NCI-H2029 (cell line): Measurements from ENCODE around the gene GCAT.
A peak's percentile ranks its signal among the peaks of the same experiment; 100 is the strongest.

Experiments used
- DNase-seq: peaks from one replicate; lab custom pipeline; 2025; lab: John Stamatoyannopoulos, UW

The GCAT gene

GRCh38 chr22:37807410-37808293 lies at the start of gene GCAT:
Gene GCAT, plus strand, starts transcription at chr22:37807934. Its CDS starts 34 bp downstream, at chr22:37807968.
- peak; percentile 91 for DNase-seq

DNA sequence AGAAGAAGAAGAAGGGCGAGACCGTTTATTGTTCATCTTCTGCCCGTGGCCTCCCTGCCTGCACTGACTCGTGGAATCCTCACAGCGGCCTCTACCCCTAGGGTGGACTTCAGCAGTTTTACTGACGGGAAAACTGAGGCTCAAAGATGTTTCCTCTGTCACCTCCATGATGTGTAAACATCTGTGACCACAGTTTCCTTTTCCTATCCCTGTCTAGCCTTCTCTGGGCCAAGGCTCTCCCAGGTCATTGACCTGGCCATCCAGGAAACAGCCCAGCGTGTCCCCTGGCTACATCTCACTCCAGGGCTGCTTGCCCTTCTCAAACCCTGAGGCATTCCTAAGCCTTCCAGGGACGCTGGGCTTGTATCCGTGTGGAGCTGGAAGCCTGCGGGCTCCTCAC lies 49.0 kb upstream of the GCAT start:
- no peak for DNase-seq

DNA sequence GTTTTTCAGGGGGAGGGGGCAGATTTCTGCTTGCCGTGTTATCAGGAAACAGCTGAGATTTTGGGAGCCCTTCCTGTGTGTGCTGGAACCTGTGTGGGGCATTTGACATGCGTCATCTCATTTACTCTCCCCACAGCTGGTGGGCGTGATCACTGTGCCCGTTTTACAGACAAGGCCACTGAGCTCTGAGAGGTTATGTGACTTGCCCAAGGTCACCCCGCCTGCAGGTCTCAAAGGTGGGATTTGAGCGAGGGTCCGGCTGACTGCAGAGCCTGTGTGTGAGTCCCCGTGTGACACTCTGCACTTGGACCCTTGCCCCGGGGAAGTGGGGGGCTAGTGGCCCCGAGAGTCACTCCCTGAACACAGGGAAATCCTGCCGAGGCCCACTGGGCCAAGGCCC lies 48.5 kb upstream of the GCAT start:
- DNase-seq = no peak

- DNase-seq = no peak
These were observed 47.6 kb upstream of the GCAT start for GRCh38 chr22:37760152-37760551.

- no peak for DNase-seq
These were observed 45.3 kb upstream of the GCAT start for GRCh38 chr22:37762389-37762836.

DNA sequence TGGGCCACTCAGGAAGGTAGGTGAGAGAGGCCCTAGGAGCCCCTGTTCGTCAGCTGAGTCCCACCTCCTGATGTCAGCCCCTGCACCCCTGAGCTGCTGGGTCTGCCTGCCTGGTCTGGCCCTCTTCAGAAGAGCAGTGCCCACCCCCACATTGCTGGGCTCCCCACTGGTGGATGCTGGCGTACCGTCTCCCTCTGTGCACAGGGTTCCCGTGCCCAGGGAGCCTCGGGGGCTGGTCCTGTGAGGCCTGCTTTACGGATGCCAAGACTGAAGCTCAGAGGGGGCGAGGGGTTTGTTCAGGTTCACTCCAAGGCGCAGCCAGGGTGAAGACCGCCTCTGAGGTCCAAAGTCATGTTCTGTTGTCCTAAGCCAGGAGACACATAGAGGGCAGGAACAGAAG lies 44.7 kb upstream of the GCAT start:
- no peak for DNase-seq

DNA sequence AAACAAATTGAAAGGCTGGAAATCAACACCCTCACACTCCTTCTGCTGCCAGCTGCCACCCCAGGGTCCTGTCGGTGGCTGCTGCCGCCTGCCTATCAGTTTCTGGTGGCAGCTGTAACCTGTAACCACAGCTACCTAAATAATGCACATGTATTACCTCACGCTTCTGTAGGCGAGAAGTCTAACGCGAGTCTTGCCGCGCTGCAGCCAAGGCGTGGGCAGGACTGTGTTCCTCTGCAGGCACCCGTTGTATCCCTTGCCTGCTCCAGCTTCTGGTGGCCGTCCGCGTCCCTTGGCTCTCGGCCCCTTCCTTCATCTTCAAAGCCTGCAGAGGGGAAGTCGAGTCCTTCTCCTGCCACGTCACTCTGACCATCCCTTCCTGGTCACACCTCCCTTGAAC lies 44.1 kb upstream of the GCAT start:
- no peak for DNase-seq

GRCh38 chr22:37764622-37765021 lies 43.1 kb upstream of the GCAT start:
- DNase-seq = no peak

GRCh38 chr22:37765498-37765897 lies 42.2 kb upstream of the GCAT start:
- DNase-seq = no peak

- no peak for DNase-seq
These were observed 41.7 kb upstream of the GCAT start for GRCh38 chr22:37765953-37766576.

- DNase-seq = no peak
These were observed 39.5 kb upstream of the GCAT start for GRCh38 chr22:37768273-37768672.

DNA sequence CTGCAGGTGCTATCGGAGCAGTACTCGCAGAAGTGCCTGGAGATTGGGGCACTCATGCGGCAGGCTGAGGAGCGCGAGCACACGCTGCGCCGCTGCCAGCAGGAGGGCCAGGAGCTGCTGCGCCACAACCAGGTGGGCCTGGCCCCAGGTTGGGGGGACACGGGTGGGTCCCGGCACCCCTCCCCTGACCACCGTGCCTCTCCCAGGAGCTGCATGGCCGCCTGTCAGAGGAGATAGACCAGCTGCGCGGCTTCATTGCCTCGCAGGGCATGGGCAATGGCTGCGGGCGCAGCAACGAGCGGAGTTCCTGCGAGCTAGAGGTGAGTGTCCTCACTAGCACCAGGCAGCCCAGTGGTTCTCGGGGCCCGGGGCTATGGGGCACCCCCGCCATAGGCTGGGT lies 38.7 kb upstream of the GCAT start:
- DNase-seq = no peak

- DNase-seq = no peak
These were observed 36.7 kb upstream of the GCAT start for GRCh38 chr22:37771081-37771480.

DNA sequence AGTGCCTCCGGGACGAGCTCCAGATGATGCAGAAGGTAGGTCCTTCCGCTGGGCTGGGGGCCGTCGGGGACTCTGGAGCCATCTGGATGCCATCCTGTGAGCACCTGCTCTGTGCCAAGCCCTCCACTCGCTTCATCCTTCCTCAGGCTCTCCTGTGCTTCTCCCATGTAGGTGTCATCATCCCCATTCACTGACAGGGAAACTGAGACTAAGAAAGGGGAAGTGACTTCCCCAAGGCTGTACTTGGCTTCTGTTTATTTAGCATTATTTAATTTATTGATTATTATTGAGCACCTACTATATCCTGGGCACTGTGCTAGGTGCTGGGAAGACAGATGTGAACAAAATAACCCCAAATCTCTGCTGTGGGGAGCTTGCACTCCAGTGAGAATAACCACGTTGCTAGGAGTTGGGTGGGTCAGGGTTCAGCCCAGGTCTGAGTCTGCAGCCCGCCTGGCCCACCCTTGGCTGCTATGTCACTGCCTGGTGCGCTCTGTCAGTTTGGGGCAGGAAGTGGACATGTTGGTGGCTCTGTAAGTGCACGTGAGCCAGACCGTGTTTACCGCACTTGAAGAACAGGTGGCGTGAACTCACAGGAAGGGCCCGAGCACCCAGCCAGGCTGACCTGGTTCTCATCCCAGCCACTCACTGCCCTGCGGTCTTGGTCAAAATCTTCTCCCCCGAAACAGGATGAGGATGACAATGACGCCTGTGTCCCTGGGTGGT lies 35.9 kb upstream of the GCAT start:
- no peak for DNase-seq

DNA sequence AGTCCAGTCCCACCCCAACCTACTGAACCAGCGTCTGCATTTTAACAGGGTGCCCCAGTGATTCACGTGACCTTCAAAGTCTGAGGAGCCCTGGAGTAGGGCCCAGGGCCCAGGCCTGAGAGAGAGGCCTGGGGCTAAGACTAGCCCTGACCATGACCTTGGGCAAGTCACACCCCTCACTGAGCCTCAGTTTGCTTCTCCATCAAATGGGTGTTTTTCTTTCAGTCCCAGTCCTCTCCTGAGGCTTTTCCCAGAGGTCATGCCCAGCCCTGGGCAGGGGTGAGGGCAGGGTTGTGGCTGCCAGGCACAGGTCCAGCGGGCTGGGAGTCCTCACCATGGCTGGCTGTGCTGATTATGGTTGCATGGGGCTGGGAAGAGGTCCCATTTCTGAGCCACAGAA lies 33.0 kb upstream of the GCAT start:
- no peak for DNase-seq

DNA sequence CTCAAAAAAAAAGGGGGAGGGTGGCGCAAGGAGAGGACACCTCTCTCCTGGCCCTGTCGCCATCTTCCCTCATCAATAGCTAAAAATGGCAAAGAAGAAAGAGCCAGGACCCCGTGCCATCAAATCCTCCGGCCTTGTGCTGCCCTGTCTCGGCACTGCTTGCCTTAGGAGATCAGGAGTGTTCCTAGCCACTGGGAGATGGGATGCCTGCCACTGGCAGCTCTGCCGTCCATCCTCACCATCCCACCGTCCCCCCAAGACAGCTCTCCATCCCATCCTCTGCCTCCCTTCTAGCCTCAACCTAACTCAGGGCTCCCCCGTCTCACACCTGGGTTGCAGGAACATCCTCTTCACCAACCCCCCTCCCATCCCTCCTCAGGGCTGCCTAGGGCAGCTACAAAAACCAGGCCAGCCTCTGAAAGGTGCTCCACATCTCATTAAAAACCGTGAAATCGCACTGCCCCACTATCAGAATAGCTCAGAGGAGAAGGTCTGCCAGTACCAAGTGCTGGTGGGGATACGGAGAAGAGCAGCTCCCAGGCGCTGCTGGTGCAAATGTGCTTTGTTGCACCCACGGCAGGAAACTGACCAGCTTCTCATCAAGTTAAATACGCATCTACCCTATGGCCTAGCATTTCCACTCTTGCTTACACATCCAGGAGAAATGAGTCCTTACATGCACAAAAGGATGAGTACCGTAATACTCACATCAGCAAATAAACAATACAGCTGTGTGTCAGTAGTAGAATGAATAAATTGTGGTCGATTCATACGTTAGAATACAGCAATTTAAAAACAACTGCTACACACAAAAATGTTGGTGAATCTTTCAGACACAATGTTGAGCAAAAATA lies 31.7 kb upstream of the GCAT start:
- DNase-seq = no peak

DNA sequence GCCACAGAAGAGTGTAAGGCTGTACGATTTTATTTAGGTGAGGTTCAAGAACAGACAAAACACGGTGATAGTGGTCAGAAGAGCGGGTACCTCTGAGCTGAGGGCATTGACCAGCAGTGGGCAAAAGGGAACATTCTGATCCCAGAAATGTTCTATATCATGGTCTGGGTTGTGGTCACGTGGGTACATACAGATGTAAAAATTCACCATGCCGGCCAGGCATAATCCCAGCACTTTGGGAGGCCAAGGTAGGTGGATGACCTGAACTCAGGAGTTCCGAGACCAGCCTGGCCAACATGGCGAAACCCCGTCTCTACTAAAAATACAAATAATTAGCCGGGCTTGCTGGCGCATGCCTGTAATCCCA lies 31.1 kb upstream of the GCAT start:
- no peak for DNase-seq

- DNase-seq = peak; percentile 80
These were observed 30.5 kb upstream of the GCAT start for GRCh38 chr22:37777122-37777687.

DNA sequence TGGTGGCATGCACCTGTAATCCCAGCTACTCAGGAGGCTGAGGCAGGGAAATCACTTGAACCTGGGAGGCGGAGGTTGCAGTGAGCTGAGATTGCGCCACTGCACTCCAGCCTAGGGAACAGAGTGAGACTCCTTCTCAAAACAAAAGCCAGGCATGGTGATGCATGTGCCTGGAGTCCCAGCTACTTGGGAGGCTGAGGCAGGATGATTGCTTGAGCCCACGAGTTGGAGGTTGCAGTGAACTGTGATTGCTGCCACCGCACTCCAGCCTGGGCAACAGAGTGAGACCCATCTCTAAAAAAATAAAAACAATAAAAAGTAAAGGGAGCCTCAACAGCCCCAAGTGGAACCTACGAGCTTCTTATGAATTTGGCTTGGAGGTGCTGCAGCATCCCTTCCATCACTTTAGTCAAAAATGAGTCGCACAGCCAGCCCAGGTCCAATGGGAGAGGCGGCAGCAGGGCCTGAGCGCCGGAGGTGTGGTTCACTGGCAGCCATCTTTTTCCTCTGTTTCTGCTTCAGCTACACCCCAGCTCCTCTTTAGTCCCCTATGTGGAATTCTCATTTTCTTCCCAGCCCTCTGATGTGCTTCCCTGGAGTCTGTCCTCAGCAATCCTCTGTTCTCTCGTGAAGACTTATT lies 29.2 kb upstream of the GCAT start:
- no peak for DNase-seq

DNA sequence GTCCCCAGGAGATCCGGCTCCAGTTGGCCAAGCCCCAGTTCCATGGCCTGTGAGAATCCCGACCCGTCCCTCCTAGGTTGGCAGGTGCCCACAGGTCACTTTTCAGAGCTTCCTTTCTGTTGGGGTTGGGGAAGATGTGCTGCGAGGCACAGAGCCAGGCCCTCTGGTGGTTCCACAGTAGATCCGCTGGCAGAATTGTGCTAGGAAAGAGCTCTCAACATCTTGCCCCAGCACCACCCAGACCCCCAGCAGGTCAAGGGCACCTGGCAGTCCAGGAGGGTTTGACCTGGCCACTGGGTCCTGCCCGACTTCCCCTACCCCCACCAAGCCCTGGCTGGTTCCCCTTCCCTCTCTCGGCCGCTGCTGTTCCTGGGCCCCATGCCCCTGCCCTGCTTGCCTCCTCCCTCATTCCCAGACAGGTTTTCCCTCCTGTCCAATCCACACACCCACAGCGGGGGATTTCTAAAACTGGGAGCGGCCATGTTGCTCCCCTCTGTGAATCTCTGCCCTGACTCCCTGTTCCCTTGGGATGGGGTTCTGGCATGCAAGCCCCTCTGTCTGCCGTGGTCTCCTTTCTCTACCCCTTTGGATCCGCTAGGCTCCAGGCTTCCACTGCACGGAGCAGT lies 26.2 kb upstream of the GCAT start:
- no peak for DNase-seq
